Astrocyte (in vitro differentiated cells and primary cell): Measurements from ENCODE around the gene PLPPR1.

Source experiments
- EZH2 ChIP-seq: IDR thresholded peaks from 2 replicates; pipeline ENCODE4 v1.6.1; 2012; ENCODE audit warnings: mild to moderate bottlenecking, low read length, inconsistent platforms; ENCODE audit not compliant: insufficient read depth
- TF ChIP-seq, protein P1 (sequence below): IDR thresholded peaks from 2 replicates; pipeline ENCODE4 v1.5.1; 2011; ENCODE audit warnings: low read depth, mild to moderate bottlenecking, inconsistent platforms, low read length, moderate library complexity; ENCODE audit not compliant: insufficient read depth

DNA sequence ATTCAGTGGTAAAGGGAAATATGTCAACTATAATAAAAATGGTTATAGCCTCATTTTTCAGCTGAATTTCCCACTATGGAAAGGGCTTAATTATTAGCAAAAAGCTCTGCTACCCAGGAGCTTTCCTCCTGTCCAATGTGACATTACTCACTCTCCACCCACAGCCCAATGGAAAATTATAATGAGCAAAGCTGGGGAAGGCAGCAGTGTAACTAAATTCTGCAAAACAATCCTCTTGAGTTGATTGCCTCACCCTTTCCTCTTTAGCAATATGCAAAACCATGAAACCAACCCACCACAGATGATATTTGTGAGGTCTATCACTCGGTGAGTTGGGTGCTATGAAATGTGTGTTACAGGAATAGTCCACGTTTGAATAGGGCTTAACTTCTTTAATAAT lies 14.0 kb upstream of the PLPPR1 start:
- TF ChIP-seq, protein P1, sequence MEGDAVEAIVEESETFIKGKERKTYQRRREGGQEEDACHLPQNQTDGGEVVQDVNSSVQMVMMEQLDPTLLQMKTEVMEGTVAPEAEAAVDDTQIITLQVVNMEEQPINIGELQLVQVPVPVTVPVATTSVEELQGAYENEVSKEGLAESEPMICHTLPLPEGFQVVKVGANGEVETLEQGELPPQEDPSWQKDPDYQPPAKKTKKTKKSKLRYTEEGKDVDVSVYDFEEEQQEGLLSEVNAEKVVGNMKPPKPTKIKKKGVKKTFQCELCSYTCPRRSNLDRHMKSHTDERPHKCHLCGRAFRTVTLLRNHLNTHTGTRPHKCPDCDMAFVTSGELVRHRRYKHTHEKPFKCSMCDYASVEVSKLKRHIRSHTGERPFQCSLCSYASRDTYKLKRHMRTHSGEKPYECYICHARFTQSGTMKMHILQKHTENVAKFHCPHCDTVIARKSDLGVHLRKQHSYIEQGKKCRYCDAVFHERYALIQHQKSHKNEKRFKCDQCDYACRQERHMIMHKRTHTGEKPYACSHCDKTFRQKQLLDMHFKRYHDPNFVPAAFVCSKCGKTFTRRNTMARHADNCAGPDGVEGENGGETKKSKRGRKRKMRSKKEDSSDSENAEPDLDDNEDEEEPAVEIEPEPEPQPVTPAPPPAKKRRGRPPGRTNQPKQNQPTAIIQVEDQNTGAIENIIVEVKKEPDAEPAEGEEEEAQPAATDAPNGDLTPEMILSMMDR: no peak
- no peak for TF ChIP-seq EZH2
